Mesenchymal stem cell (in vitro differentiated cells and primary cell): ENCODE data around the gene ICAM1.

Experiments
- DNase-seq: peaks from one replicate; pipeline ENCODE4 v3.0.0-alpha.2; 2013
- H2AFZ ChIP-seq: one replicate; pipeline ENCODE4 v1.6.1; 2013; ENCODE audit warnings: low read depth, mild to moderate bottlenecking, control low read depth, inconsistent platforms, low read length, moderate library complexity
- H2AK5ac ChIP-seq: 2 replicates; pipeline ENCODE4 v1.6.1; 2013; ENCODE audit warnings: low read length, moderate library complexity, mild to moderate bottlenecking, inconsistent platforms; ENCODE audit not compliant: severe bottlenecking
- H2BK120ac ChIP-seq: one replicate; pipeline ENCODE4 v1.6.1; 2013; ENCODE audit warnings: low read depth, mild to moderate bottlenecking, inconsistent platforms, low read length, moderate library complexity
- H2BK12ac ChIP-seq, 2 experiments: one replicate each; pipeline ENCODE4 v1.6.1; 2013; ENCODE audit warnings: inconsistent platforms in 2 of 2, low read length in 2 of 2, mild to moderate bottlenecking in 2 of 2, moderate library complexity in 2 of 2, control low read depth in 1 of 2
- H2BK15ac ChIP-seq: one replicate; pipeline ENCODE4 v1.6.1; 2013; ENCODE audit warnings: mild to moderate bottlenecking, low read depth, inconsistent platforms; ENCODE audit not compliant: poor library complexity, severe bottlenecking
- H2BK5ac ChIP-seq: 2 replicates; pipeline ENCODE4 v1.6.1; 2013; ENCODE audit warnings: low read depth, mild to moderate bottlenecking, low read length, control low read depth, inconsistent platforms; ENCODE audit not compliant: poor library complexity, severe bottlenecking
- H3K14ac ChIP-seq, 2 experiments: one replicate each; pipeline ENCODE4 v1.6.1; 2013; ENCODE audit warnings: inconsistent platforms in 2 of 2, low read length in 2 of 2, control low read depth in 1 of 2, mild to moderate bottlenecking in 1 of 2, moderate library complexity in 1 of 2
- H3K18ac ChIP-seq, 2 experiments: one replicate each; pipeline ENCODE4 v1.6.1; 2013; ENCODE audit warnings: inconsistent platforms in 2 of 2, low read length in 2 of 2, control low read depth in 1 of 2, low read depth in 1 of 2, mild to moderate bottlenecking in 1 of 2
- H3K23ac ChIP-seq, 2 experiments: one replicate each; pipeline ENCODE4 v1.6.1; 2013; ENCODE audit warnings: inconsistent platforms in 2 of 2, low read length in 2 of 2, mild to moderate bottlenecking in 2 of 2, moderate library complexity in 2 of 2, control low read depth in 1 of 2
- H3K27ac ChIP-seq: 2 replicates; pipeline ENCODE4 v1.5.1; 2013; ENCODE audit warnings: mild to moderate bottlenecking, moderate library complexity, low read length, control low read depth, inconsistent platforms; ENCODE audit not compliant: poor library complexity, severe bottlenecking
- H3K27me3 ChIP-seq, 2 experiments: 2 replicates each; pipeline versions ENCODE4 v1.6.1 to v1.7.0; 2013; ENCODE audit warnings: low read length in 2 of 2, mild to moderate bottlenecking in 2 of 2, moderate library complexity in 2 of 2, control low read depth in 1 of 2, inconsistent platforms in 1 of 2; ENCODE audit not compliant: control insufficient read depth in 1 of 2, insufficient read depth in 1 of 2
- H3K36me3 ChIP-seq, 2 experiments: 2 replicates each; pipeline versions ENCODE4 v1.6.1 to v1.7.0; 2013; ENCODE audit warnings: low read length in 2 of 2, control low read depth in 1 of 2, inconsistent platforms in 1 of 2, low read depth in 1 of 2, mild to moderate bottlenecking in 1 of 2; ENCODE audit not compliant: insufficient read depth in 2 of 2, control insufficient read depth in 1 of 2
- H3K4ac ChIP-seq, 2 experiments: one replicate each; pipeline ENCODE4 v1.6.1; 2013; ENCODE audit warnings: inconsistent platforms in 2 of 2, low read length in 2 of 2, mild to moderate bottlenecking in 2 of 2, moderate library complexity in 2 of 2, control low read depth in 1 of 2, low read depth in 1 of 2
- H3K4me1 ChIP-seq: 2 replicates; pipeline ENCODE4 v1.6.1; 2013; ENCODE audit warnings: low read depth, low read length, control low read depth; ENCODE audit not compliant: control insufficient read depth, insufficient read depth
- H3K4me2 ChIP-seq: 2 replicates; pipeline ENCODE4 v1.6.1; 2013; ENCODE audit warnings: low read length, mild to moderate bottlenecking, inconsistent platforms; ENCODE audit not compliant: poor library complexity, severe bottlenecking
- H3K4me3 ChIP-seq, 2 experiments: 2 replicates each; pipeline versions ENCODE4 v1.5.1 to v1.7.0; 2013; ENCODE audit warnings: low read length in 2 of 2, mild to moderate bottlenecking in 2 of 2, control low read depth in 1 of 2, low read depth in 1 of 2; ENCODE audit not compliant: insufficient read depth in 1 of 2
- H3K79me1 ChIP-seq: replicated peaks from 2 replicates; pipeline ENCODE4 v1.6.1; 2013; ENCODE audit warnings: mild to moderate bottlenecking, control low read depth, low read length, inconsistent platforms; ENCODE audit not compliant: poor library complexity, severe bottlenecking
- H3K9ac ChIP-seq: 2 replicates; pipeline ENCODE4 v1.7.0; 2013; ENCODE audit warnings: mild to moderate bottlenecking, low read length, moderate library complexity
- H3K9me3 ChIP-seq: 2 replicates; pipeline ENCODE4 v1.7.0; 2013; ENCODE audit warnings: mild to moderate bottlenecking, low read length; ENCODE audit not compliant: control insufficient read depth
- H4K8ac ChIP-seq: one replicate; pipeline ENCODE4 v1.6.1; 2013; ENCODE audit warnings: inconsistent platforms, mild to moderate bottlenecking, low read length, moderate library complexity
- H4K91ac ChIP-seq: one replicate; pipeline ENCODE4 v1.6.1; 2013; ENCODE audit warnings: mild to moderate bottlenecking, low read length, inconsistent platforms
- WGBS: methylation state at CpG from one replicate; pipeline ENCODE4 v1.1.7; 2013; ENCODE audit warnings: mixed read lengths; 5-methylcytosine and 5-hydroxymethylcytosine counted together

The ICAM1 gene

DNA sequence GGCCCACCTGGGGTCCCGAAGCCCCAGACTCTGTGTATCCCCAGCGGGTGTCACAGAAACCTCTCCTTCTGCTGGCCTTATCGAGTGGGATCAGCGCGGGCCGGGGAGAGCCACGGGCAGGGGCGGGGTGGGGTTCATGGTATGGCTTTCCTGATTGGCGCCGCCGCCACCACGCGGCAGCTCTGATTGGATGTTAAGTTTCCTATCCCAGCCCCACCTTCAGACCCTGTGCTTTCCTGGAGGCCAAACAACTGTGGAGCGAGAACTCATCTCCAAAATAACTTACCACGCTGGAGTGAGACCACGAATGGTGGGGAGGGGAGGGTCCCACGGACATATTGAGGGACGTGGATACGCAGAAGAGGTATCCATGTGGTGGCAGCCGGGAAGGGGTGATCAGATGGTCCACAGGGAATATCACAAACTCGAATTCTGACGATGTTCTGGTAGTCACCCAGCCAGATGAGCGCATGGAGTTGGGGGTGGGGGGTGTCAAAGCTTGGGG lies 17.8 kb downstream of the ICAM1 start:
- H4K91ac ChIP-seq: no peak overlapping the region
- peak; percentile 50 for DNase-seq
- H2BK120ac ChIP-seq: no peak overlapping the region
- H3K4me2 ChIP-seq: peak overlapping the region; percentile 68
- peak overlapping the region in 1 of 2 experiments; percentile 50 for H3K18ac ChIP-seq
- H2AK5ac ChIP-seq: no peak overlapping the region
- no peak overlapping the region for H3K4ac ChIP-seq
- no peak overlapping the region for H3K27ac ChIP-seq
- WGBS: 8% methylated on average over 17 of the region's 23 CpGs
- peaks cover 67 to 77% of the 10 kb centered on the region in 2 experiments for H3K27me3 ChIP-seq
- peak overlapping the region; percentile 35 to 53 for H3K4me3 ChIP-seq
- peaks cover 18 to 26% of the 10 kb centered on the region in 2 experiments for H3K36me3 ChIP-seq
- peaks cover 53% of the 10 kb centered on the region for H3K4me1 ChIP-seq
- no peak overlapping the region for H2BK15ac ChIP-seq
- no peaks in the 10 kb centered on the region for H3K79me1 ChIP-seq
- no peak overlapping the region for H2BK5ac ChIP-seq
- no peak overlapping the region for H3K14ac ChIP-seq
- H2BK12ac ChIP-seq: no peak overlapping the region
- H3K23ac ChIP-seq: no peak overlapping the region
- no peak overlapping the region for H4K8ac ChIP-seq
- H2AFZ ChIP-seq: peak overlapping the region; percentile 8
- no peak overlapping the region for H3K9ac ChIP-seq
- H3K9me3 ChIP-seq: peaks cover 7% of the 10 kb centered on the region

DNA sequence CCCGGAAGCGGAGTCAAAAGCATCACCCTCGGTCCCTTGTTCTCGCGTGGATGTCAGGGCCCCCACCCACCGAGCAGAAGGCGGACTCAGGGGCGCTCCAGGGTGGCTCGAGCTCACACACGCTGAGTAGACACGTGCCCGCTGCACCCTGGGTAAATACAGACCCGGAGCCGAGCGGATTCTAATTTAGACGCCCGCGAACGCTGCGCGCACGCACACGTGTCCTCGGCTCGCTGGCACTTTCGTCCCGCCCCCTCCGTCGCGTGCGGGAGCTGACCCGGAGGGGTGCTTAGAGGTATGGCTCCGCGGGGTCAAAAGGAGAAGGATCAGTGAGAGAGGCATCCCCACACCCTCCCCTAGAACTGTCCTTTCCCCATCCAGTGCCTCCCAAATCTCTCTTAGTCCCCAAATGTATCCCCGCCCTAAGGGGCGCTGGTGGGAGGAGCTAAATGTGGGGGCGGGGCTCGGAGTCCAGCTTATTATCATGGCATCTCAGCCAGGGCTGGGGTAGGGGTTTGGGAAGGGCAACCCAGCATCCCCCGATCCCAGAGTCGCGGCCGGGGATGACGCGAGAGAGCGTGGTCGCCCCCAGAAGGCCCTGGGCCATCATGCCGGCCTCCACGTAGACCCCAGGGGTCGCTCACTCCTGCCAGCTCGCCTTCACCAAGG lies 18.4 kb downstream of the ICAM1 start:
- peak; percentile 62 for DNase-seq
- peak overlapping the region; percentile 18 for H2AFZ ChIP-seq
- H3K9me3 ChIP-seq: peaks cover 9% of the 10 kb centered on the region
- H3K36me3 ChIP-seq: peaks cover 14 to 20% of the 10 kb centered on the region in 2 experiments
- peaks cover 55% of the 10 kb centered on the region for H3K4me1 ChIP-seq
- H3K4me3 ChIP-seq: peak overlapping the region; percentile 35 to 53
- H3K27ac ChIP-seq: no peak overlapping the region
- H4K8ac ChIP-seq: no peak overlapping the region
- no peak overlapping the region for H2BK12ac ChIP-seq
- no peak overlapping the region for H2BK5ac ChIP-seq
- H3K79me1 ChIP-seq: no peaks in the 10 kb centered on the region
- no peak overlapping the region for H2AK5ac ChIP-seq
- H2BK15ac ChIP-seq: peak overlapping the region; percentile 31
- H2BK120ac ChIP-seq: no peak overlapping the region
- H3K9ac ChIP-seq: no peak overlapping the region
- H4K91ac ChIP-seq: no peak overlapping the region
- no peak overlapping the region for H3K4ac ChIP-seq
- H3K23ac ChIP-seq: no peak overlapping the region
- peak overlapping the region; percentile 68 for H3K4me2 ChIP-seq
- WGBS: 2% methylated on average over 37 of the region's 50 CpGs
- H3K14ac ChIP-seq: no peak overlapping the region
- H3K18ac ChIP-seq: peak overlapping the region in 1 of 2 experiments; percentile 50
- H3K27me3 ChIP-seq: peaks cover 73 to 83% of the 10 kb centered on the region in 2 experiments

DNA sequence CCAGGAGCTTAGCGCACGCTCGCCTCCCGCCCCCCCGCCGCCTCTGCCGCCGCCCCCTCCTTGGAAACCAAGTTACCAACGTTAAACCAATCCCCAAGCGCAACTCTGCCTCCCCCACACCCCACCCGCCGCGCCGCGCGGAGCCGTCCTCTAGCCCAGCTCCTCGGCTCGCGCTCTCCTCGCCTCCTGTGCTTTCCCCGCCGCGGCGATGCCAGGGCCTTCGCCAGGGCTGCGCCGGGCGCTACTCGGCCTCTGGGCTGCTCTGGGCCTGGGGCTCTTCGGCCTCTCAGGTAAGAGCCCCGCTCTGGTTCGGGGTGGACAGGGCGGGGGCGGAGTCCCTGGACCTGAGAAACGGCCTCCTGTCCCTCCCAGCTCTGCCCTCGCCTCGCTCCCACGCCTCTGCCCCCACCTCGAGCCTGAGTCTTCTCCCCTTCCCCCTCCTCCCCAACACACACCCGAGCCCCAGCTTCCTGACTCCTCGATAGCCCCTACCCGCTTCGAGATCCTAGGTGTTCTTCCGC lies 19.0 kb downstream of the ICAM1 start, which contains the start of gene ICAM5:
Gene ICAM5, plus strand, starts transcription at position 117 of the 521 bp plus-strand sequence. Its CDS starts 92 bp downstream, at position 209.
- Histone ChIP-seq H3K14ac (no peak within 1 kb of the TSS), H4K8ac (no peak within 1 kb of the TSS), H3K4me3 (peak within 1 kb of the TSS; percentile 43 to 56), H3K9ac (no peak within 1 kb of the TSS), H3K4ac (no peak within 1 kb of the TSS), H2BK15ac (peak within 1 kb of the TSS; percentile 31), H2BK12ac (peak within 1 kb of the TSS in 1 of 2 experiments; percentile 11), H3K27ac (no peak within 1 kb of the TSS), H3K18ac (peak within 1 kb of the TSS in 1 of 2 experiments; percentile 50), H3K4me1 (peaks cover 56% of the 10 kb centered on the region), H3K36me3 (peaks cover 8 to 14% of the 10 kb centered on the region in 2 experiments), H3K9me3 (peaks cover 9% of the 10 kb centered on the region), H2AK5ac (no peak within 1 kb of the TSS), H2BK5ac (no peak within 1 kb of the TSS), H2BK120ac (no peak within 1 kb of the TSS), H3K27me3 (peaks cover 79 to 89% of the 10 kb centered on the region in 2 experiments), H2AFZ (peak within 1 kb of the TSS; percentile 18), H4K91ac (no peak within 1 kb of the TSS), H3K79me1 (no peaks in the 10 kb centered on the region), H3K23ac (peak within 1 kb of the TSS in 1 of 2 experiments; percentile 92), H3K4me2 (peak within 1 kb of the TSS; percentile 78)
- 4% methylated on average over 45 of the region's 45 CpGs for WGBS
- no peak for DNase-seq

DNA sequence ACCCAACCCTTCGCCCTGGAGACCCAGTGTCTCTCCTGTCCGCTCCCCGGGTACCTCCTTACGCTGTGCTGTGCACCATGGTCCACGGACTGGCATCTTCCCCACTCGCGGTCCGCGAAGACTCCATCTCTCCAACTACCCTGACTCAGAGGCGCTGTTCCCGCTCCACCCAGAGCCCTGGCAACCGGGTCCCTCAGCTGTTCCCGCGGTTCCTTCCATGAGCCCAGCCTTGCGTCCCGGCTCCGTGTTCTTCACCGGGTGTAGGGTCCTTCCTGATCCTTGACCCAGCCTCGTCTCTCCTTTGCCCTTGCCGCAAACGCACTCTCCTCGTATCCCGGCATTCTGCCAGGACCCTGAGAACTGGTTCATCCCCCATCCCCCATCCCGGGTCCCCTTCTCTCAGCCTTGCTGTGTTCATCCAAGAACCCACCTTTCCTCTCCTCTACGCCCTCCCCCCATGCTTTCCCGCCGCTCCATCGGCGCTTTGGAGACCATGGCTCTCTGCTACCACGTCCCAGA lies 19.5 kb downstream of the ICAM1 start:
- Histone ChIP-seq H3K9me3 (peaks cover 9% of the 10 kb centered on the region), H3K36me3 (peaks cover 3 to 9% of the 10 kb centered on the region in 2 experiments), H4K91ac (no peak overlapping the region), H3K27ac (no peak overlapping the region), H3K23ac (peak overlapping the region in 1 of 2 experiments; percentile 92), H2BK12ac (no peak overlapping the region), H3K9ac (no peak overlapping the region), H3K4me3 (peak overlapping the region; percentile 17 to 56), H3K14ac (no peak overlapping the region), H2BK15ac (no peak overlapping the region), H3K4ac (no peak overlapping the region), H2AK5ac (no peak overlapping the region), H2BK5ac (no peak overlapping the region), H3K18ac (no peak overlapping the region), H3K4me2 (peak overlapping the region; percentile 78), H2BK120ac (no peak overlapping the region), H2AFZ (no peak overlapping the region), H3K4me1 (peaks cover 59% of the 10 kb centered on the region), H3K27me3 (peaks cover 84 to 94% of the 10 kb centered on the region in 2 experiments), H4K8ac (no peak overlapping the region), H3K79me1 (no peaks in the 10 kb centered on the region)
- no peak for DNase-seq
- WGBS: under 1% methylated on average over 30 of the region's 30 CpGs
